Cardiac atrium fibroblast (primary cell): ENCODE measurements around the gene ERRFI1. TPM values are rescaled to one million over a fixed set of nuclear protein-coding genes. Genes with fewer than 3 reads are reported as not detected.

Experiments
- total RNA-seq: library from RNA; depleted of rRNA; stranded (reverse); fragments of >200 nt; gene quantifications from 2 replicates; pipeline ENCODE4 v1.2.3, GENCODE V29; 2015

ERRFI1 gene
- 174 and 225 TPM in 2 replicates for total RNA-seq

GRCh38 chr1:8026153-8026975, at the start of gene ERRFI1:
ERRFI1 (minus strand) TSS chr1:8026309; CDS start chr1:8015619, 10,690 bp downstream.

Other genes starting within 250 kb of the ERRFI1 start
- 0.97 and 1.4 TPM in 2 replicates for gene PER3, start 242.0 kb downstream of the ERRFI1 start, total RNA-seq
- gene UTS2, start 173.2 kb downstream of the ERRFI1 start, total RNA-seq, result not detected in 2 replicates
- 0.81 TPM in 1 of 2 replicates, not detected in the other for gene TNFRSF9, start 85.5 kb downstream of the ERRFI1 start, total RNA-seq
- 210 and 220 TPM in 2 replicates for gene PARK7, start 64.6 kb downstream of the ERRFI1 start, total RNA-seq